ENCODE results near the gene ZNF423.

GRCh38 chr16:49531425-49531824 is 324.5 kb downstream of the ZNF423 start:
- no peak for TF ChIP-seq HNF4G (IDR thresholded peaks at IDR 0.05; ENCODE audit: borderline replicate concordance, low read depth, low read length)
- no peak for TF ChIP-seq HNF4G (CRISPR knock-in tag; IDR thresholded peaks at IDR 0.05; ENCODE audit: borderline replicate concordance, low read depth)
- TF ChIP-seq REST (IDR thresholded peaks at IDR 0.05; ENCODE audit: borderline replicate concordance in 1 of 2, low read depth in 1 of 2, low read length in 2 of 2), result no peak
- no peak for TF ChIP-seq GMEB1 (CRISPR knock-in tag; IDR thresholded peaks at IDR 0.05; ENCODE audit: borderline replicate concordance)
- no peak for TF ChIP-seq CREB3 (CRISPR knock-in tag; IDR thresholded peaks at IDR 0.05)
- no peak for TF ChIP-seq SALL2 (CRISPR knock-in tag; IDR thresholded peaks at IDR 0.05)

Measured in HepG2 (cell line).